Ecto neural progenitor cell (in vitro differentiated cells): Measurements from ENCODE around the gene ZNF664.

Experiments
- DNase-seq: peaks from one replicate; pipeline ENCODE4 v3.0.0-alpha.2; 2018; ENCODE audit warnings: low spot score

ZNF664 gene

GRCh38 chr12:124010687-124011086 is 37.7 kb downstream of the ZNF664 start:
- no peak for DNase-seq

GRCh38 chr12:124011435-124012115 is 38.6 kb downstream of the ZNF664 start:
- DNase-seq = no peak

- DNase-seq = no peak
These were observed 40.1 kb downstream of the ZNF664 start for GRCh38 chr12:124013073-124013472.

GRCh38 chr12:124015494-124016461 is 42.8 kb downstream of the ZNF664 start:
- DNase-seq = no peak

- no peak for DNase-seq
These were observed 44.0 kb downstream of the ZNF664 start for GRCh38 chr12:124017064-124017463.

GRCh38 chr12:124018539-124018938 is 45.5 kb downstream of the ZNF664 start:
- DNase-seq = no peak

- no peak for DNase-seq
These were observed 46.1 kb downstream of the ZNF664 start for GRCh38 chr12:124019115-124019514.

- DNase-seq = no peak
These were observed 47.5 kb downstream of the ZNF664 start for GRCh38 chr12:124020514-124020949.

- no peak for DNase-seq
These were observed 48.0 kb downstream of the ZNF664 start for GRCh38 chr12:124021007-124021406.

GRCh38 chr12:124022161-124022560 is 49.1 kb downstream of the ZNF664 start:
- DNase-seq = no peak

GRCh38 chr12:124024263-124024678 is 51.3 kb downstream of the ZNF664 start:
- DNase-seq = no peak

GRCh38 chr12:124024776-124025175 is 51.8 kb downstream of the ZNF664 start:
- DNase-seq = no peak

GRCh38 chr12:124025661-124026060 is 52.6 kb downstream of the ZNF664 start:
- no peak for DNase-seq

- DNase-seq = no peak
These were observed 54.0 kb downstream of the ZNF664 start for GRCh38 chr12:124026755-124027745.

GRCh38 chr12:124027753-124028554 is 54.9 kb downstream of the ZNF664 start:
- no peak for DNase-seq

GRCh38 chr12:124028555-124028925 is 55.5 kb downstream of the ZNF664 start:
- no peak for DNase-seq

- no peak for DNase-seq
These were observed 57.0 kb downstream of the ZNF664 start for GRCh38 chr12:124030008-124030407.

GRCh38 chr12:124030510-124030909 is 57.5 kb downstream of the ZNF664 start:
- DNase-seq = no peak

- no peak for DNase-seq
These were observed 58.0 kb downstream of the ZNF664 start for GRCh38 chr12:124031058-124031457.

GRCh38 chr12:124032265-124032886 is 59.4 kb downstream of the ZNF664 start:
- DNase-seq = no peak

GRCh38 chr12:124033859-124034258 is 60.8 kb downstream of the ZNF664 start:
- DNase-seq = no peak
